Activated CD4-positive, alpha-beta T cell treated with anti-CD3 and anti-CD28 coated beads, Interleukin-10, Interleukin-2, amounts not matched to agents 100 ng/mL and 50 ng/mL, durations not matched to agents 16 hours and 8 hours (primary cell): ENCODE measurements around the gene KNTC1.
"Not testable (repeated sequence)": the region's sequence is repeated elsewhere in the genome, so short reads cannot be mapped to it uniquely, and the experiment has no call there.

Experiments
- DNase-seq: peaks from one replicate; pipeline ENCODE4 v3.0.0-alpha.2; 2020

KNTC1 gene, protein sequence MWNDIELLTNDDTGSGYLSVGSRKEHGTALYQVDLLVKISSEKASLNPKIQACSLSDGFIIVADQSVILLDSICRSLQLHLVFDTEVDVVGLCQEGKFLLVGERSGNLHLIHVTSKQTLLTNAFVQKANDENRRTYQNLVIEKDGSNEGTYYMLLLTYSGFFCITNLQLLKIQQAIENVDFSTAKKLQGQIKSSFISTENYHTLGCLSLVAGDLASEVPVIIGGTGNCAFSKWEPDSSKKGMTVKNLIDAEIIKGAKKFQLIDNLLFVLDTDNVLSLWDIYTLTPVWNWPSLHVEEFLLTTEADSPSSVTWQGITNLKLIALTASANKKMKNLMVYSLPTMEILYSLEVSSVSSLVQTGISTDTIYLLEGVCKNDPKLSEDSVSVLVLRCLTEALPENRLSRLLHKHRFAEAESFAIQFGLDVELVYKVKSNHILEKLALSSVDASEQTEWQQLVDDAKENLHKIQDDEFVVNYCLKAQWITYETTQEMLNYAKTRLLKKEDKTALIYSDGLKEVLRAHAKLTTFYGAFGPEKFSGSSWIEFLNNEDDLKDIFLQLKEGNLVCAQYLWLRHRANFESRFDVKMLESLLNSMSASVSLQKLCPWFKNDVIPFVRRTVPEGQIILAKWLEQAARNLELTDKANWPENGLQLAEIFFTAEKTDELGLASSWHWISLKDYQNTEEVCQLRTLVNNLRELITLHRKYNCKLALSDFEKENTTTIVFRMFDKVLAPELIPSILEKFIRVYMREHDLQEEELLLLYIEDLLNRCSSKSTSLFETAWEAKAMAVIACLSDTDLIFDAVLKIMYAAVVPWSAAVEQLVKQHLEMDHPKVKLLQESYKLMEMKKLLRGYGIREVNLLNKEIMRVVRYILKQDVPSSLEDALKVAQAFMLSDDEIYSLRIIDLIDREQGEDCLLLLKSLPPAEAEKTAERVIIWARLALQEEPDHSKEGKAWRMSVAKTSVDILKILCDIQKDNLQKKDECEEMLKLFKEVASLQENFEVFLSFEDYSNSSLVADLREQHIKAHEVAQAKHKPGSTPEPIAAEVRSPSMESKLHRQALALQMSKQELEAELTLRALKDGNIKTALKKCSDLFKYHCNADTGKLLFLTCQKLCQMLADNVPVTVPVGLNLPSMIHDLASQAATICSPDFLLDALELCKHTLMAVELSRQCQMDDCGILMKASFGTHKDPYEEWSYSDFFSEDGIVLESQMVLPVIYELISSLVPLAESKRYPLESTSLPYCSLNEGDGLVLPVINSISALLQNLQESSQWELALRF (N-terminal part only)

DNA sequence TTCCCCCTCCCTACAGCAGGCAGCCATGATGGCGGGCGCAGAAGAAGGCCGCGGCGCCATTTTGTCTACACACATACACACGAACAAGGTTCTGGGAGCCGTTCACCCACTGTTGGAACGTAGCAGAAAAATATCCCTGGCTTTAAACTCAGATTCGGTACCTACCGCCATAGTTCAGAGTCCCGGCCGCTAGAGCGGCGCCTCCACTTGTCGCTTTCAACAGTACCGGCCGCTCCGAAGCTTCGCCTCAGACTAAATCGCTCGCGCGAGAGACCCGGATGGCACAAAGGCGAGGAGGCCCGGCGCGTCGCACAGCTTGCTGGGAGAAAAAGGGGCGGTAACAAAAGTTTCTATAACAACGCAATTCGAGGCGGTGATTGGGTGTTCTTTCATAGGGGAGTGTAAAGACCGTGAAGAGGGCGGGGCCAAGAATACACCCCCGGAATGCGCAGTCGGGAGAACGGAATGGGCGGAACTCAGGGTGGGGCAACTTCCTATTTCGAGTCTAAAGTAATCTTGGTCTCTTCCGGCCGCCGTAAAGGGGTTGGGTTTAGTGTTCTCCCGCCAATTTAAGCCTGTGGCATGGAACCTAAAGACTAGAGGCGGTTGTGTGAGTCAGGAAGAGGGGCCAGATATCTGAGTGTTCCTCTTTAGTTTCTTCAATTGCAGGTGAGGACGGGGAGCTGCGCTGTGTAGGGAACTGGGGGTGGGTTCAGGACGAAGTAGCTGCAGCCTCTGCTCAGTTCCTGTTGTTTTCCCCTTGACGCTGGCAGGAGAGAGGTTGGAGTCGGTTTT is at the start of gene KNTC1, which contains the start of gene RSRC2:
KNTC1 (plus strand) TSS at position 567 of the 795 bp plus-strand sequence. CDS start 2,815 bp downstream, outside the sequence.
RSRC2 (minus strand) TSS at position 254 of the 795 bp plus-strand sequence; CDS start at position 171, 83 bp downstream.
- DNase-seq = peak; percentile 99

DNA sequence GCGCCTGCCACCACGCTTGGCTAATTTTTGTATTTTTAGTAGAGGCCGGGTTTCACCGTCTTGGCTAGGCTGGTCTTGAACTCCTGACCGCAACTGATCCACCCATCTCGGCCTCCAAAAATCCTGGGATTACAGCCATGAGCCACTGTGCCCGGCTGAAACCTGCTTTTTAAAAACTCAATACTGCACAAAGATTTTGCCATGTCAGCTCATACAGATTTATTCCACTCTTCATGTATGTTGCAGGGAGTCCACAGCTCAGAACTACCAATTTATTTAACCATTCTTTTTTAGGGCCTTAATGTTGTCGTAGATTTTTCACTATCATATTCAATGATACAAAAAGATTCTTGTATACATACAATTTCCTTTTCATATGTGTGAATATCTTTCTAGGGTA is 46.3 kb upstream of the KNTC1 start:
- DNase-seq = no peak

DNA sequence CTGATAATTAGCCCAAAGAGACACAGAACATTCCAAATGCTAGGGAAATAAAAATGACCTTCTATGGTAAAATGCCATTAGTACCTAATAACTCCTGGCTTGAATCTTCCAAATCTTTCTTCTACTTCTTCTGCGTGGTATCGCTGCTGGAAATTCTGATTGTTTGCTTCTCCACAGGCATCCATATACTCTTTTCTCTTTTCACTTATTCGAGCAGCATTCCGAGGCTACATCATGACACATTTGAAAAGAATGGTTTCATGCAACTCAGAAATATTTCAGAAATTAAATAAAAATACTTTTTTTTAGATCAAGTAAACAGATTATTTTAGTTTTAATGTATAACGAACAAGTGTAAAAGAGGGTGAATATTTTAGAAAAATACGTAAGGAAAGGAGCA is 45.2 kb upstream of the KNTC1 start:
- no peak for DNase-seq

DNA sequence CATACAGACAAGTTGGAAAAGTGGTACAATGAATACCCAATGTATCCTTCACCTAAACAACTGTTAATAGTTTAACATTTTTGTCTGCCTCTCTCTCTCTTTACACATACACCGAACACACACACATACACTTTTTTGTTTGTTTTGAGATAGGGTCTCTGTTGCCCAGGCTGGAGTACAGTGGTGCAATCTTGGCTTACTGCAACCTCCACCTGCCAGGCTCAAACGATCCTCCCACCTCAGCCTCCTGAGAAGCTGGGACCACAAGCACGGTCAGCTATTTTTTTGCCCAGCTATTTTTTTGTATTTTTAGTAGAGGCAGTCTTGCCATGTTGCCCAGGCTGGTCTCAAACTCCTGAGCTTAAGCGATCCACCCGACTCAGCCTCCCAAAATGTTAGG is 43.1 kb upstream of the KNTC1 start:
- no peak for DNase-seq

DNA sequence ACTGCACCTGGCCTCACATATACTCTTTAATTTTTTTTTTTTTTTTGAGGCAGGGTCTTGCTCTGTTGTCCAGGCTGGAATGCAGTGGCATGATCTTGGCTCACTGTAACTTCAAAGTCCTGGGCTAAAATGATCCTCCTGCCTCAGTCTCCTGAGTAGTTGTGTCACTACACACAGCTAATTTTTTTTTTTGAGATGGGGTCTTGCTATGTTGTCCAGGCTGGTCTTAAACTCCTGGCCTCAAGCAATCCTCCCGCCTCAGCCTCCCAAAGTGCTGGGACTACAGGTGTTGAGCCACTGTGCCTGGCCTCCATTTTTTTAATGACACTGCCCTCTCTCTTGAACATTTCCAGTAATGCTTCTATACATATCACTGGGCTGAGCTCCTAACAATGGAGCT is 42.7 kb upstream of the KNTC1 start:
- not testable (repeated sequence) for DNase-seq

DNA sequence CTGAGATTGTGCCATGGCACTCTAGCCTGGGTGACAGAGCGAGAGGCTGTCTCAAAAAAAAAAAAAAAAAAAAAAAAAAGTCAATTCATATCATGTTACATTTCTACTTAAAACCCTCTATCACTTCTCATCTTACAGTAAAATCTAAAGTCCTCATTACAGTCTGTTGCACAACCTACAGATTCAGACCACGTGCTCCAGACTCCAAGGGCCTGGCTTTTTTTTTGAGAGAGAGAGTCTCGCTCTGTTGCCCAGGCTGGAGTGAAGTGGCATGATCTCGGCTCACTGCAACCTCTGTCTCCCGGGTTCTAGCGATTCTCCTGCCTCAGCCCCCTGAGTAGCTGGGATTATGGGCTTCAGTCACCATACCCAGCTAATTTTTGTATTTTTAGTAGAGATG is 40.7 kb upstream of the KNTC1 start:
- DNase-seq = not testable (repeated sequence)

DNA sequence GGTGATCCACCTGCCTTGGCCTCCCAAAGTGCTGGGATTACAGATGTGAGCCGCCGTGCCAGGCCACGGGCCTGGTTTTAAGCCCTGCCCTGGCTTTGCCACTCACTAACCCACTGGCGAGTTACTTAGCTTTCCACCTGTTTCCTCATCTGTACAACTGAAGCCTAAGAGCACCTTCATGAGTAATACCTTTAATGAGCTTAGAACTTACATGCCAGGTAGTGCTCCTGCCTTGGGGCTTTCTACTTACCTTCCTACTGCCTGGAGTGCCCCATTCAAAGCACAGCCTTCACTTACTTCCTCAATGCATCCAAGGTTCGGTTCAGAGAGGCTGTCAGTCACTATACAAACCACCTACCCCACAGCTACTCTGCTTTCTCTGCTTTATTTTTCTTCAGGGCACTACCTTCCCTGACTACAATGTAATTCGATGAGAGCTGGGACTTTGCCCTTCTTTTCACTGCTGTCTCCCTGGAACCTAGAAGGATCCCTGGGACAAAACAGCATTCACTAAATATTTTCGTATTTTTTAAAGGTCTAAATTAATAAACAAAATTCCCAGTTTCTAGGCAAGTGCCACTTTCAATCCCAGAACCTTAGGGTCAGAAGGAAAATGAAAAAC is 40.1 kb upstream of the KNTC1 start:
- DNase-seq = no peak

DNA sequence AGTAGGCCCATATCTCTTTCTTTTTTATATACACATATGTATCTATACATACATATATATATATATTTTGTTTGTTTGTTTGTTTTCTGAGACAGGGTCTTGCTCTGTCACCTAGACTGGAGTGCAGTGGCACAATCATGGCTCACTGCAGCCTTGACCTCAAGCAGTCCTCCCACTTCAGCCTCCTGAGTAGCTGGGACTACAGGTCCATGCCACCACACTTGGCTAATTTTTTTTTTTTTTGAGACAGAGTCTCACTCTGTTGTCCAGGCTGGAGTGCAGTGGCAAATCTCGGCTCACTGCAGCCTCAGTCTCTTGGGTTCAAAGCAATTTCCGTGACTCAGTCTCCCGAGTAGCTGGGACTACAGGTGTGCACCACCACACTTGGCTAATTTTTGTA is 39.2 kb upstream of the KNTC1 start:
- not testable (repeated sequence) for DNase-seq

DNA sequence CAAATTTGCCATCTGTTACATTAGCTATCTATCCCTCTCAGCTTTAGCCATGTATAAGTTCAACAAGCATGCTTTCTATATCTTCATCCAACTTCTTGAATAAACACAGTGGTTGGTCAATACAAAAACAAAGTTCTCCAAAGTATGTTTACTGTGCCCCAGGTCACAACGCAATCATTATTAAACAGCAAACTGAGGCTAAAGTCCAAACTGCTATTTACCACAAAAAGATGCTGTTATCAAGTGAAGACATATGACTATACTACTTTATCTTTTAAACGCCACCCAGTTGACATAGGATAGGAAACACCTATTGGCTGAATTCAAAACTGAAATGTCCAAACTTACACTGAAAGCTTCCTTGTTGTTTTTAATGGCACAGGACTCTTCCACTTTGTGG is 38.0 kb upstream of the KNTC1 start:
- no peak for DNase-seq

DNA sequence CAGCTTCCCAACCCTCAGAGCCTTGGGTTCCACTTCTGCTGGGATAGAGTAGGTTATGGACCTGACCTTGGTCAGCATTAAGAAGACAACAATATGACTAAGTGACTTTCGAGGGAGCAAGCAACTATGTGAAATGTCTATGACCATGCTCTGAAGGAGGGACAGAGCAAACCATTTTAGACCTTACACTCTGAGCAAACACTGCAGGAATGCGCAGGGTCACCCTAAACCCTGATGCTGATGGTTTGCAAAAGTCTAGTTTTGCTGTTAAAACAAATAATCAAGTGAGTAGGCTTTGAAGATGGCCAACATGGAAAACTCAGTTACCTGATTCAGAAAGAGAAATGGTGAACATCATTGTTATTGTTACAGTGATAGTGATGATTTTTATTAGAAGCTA is 35.1 kb upstream of the KNTC1 start:
- no peak for DNase-seq

DNA sequence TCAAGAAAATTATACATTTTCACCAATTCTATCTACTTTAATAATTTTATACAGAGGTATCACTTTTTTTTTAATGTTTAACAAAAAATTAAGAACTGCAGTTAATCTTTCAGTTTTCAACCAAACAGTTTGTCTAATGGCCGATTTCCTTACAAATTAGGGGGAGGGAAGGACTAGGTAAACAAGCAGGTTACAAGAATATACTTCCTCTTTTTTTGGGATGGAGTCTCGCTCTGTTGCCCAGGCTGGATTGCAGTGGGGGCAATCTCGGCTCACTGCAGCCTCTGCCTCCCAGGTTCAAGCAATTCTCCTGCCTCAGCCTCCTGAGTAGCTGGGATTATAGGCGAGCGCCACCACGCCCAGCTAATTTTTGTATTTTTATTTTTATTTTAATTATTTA is 33.8 kb upstream of the KNTC1 start:
- not testable (repeated sequence) for DNase-seq

DNA sequence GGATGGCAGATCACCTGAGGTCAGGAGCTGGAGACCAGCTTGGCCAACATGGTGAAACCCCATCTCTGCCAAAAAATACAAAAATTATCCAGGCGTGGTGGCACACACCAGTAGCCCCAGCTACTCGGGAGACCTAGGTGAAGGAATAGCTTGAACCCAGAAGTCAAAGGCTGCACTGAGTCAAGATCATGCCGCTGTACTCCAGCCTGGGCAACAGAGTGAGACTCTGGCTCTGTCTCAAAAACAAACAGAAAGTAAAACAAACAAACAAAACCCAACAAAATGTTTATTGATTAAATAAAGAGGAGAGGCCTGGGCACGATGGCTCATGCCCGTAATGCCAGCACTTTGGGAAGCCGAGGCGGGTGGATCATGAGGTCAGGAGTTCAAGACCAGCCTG is 31.8 kb upstream of the KNTC1 start:
- DNase-seq = no peak

DNA sequence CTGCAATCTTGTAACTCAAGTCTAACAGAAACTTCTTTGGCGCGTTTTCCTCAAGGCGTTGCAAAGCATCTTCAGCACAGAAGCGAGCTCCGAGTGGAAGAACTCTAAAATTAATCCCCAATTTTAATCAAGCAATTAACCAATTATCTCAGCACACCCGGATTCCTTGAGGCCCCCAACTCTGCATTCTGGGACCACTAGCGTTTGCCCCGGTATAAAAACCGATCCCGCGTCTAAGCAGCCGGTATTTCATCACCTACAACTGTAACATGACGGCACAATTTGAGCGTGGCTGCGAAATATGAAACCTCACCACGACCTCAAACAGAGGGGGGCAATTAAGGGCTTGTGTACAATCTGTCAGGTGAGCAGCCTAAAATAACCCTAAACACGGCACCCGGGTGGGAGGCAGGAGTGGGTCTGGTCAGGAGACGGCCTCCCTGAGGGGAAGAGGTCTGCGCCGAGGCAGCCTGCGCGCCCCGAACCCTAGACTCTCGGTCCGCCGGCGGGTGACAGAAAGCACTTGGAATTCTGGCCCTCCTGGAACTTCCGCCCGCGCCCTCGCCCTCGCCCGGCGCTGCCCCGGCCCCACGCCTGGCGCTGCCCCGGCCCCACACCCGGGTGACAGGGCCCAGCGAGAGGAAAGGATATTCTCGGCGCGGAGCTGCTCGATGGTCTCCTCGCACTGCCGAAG is 26.9 kb upstream of the KNTC1 start:
- peak; percentile 57 for DNase-seq

DNA sequence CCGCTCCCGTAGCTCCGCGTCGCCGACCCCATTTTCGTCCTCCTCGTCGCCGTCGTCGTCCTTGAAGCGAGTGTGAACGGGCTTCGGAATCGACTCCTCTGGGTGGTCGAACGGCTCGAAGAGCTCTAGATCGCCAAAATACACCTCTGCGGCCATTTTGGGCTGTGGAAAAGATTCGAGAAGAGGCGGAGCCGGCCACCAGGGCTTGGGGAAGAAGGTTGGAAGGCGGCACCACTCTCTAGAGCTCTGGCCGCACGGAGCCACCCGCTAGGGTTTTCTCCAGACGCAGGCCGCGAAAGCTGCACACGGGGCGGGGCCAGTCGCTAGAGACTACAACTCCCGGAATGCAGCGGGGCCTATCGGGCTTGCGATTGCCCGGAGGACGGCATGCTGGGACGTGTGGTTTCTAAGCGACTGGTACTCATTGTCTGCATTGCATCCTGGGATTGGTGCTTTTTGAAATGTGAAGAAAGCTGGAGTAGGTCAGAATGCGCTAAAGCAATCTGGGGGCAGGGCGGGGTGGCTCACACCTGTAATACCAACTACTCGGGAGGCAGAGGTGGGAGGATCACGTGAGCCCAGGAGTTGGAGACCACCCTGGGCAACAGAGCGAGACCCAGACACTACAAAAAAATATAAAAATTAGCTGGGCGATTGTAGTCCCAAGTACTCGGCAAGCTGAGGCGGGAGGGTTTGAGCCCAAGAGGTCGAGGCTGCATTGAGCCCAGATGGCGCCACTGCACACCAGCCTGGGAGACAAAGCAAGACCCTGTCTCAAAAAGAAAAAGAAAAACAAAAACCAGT is 26.2 kb upstream of the KNTC1 start, which contains the start of gene ZCCHC8:
ZCCHC8 (minus strand) TSS at position 248 of the 804 bp plus-strand sequence; CDS start at position 156, 92 bp downstream.
- DNase-seq = peak; percentile 99

DNA sequence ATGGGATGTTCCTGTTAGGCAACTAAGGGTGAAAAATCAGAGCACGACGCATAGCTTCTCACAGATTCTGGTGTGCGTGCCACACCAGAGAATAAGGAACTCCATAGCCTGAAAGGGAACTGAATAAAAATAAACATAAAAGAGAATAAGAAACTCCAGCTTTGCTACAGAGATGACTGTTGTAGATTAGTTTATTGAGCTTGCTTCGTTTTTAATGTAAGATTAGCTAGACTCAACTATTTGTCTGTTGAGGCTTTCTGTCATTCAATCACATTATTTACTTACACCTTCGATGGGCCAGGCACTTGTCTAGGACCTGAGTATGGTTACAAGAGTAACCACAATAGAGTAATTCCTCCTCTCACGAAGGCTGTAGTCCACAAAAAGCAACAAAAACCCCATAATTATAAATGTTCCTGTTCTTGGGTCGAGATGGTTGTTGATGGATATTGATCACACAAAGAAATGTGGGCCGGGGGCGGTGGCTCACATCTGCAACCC is 25.5 kb upstream of the KNTC1 start:
- no peak for DNase-seq

DNA sequence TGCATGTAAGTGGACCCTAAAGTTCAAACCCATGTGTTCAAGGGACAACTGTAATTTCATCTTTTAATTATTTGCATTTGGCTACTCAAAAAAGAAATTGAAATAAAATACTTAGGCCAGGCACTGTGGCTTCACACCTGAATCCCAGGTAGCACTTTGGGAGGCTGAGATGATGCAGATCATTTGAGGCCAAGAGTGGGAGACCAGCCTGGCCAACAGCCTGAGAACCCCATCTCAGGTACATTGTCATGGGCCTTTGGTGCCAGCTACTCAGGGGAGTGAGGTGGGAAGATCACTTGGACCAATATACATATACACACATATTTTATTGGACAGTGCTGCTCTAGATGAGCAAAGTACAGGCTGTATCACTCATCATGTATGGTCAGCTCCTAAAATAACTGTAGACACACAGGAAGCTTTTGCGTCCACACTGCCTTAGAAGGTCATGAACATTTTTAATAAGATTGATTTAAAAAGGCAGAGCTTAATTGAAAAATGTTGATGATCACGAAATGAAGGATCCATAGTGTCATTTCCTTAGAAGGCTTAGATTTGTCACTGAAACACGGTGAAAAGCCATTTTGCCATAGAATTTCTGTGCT is 23.8 kb upstream of the KNTC1 start:
- peak; percentile 13 for DNase-seq

DNA sequence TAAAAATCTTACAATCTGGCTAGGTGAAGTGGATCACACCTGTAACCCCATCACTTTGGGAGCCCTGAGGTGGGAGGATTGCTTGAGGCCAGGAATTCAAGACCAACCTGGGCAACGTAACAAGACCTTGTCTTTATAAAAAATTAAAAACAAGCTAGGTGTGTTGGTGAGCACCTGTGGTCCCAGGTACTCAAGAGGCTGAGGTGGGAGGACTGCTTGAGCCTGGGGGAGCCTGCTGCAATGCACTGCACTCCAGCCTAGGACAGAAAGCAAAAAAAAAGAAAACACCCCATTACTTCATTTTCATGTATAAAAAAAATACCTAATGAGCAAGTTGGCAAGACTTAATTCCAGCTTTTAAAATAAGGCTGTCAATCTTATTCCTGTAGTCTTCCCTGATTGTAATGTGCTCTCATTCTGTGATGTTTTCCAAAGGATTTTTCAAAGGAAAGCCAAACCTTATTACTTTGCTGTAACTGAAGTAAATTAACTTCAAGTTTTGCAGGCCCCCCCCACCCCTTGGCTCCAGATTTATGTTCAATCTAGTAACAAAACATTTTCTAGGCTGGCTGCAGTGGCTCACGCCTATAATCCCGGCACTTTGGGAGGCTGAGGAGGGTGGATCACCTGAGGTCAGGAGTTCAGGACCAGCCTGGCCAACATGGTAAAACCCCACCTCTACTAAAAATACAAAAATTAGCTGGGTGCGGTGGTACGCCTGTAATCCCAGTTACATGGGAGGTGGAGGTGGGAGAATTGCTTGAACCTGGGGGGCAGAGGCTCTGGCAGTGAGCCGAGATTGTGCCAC is 23.1 kb upstream of the KNTC1 start:
- no peak for DNase-seq

DNA sequence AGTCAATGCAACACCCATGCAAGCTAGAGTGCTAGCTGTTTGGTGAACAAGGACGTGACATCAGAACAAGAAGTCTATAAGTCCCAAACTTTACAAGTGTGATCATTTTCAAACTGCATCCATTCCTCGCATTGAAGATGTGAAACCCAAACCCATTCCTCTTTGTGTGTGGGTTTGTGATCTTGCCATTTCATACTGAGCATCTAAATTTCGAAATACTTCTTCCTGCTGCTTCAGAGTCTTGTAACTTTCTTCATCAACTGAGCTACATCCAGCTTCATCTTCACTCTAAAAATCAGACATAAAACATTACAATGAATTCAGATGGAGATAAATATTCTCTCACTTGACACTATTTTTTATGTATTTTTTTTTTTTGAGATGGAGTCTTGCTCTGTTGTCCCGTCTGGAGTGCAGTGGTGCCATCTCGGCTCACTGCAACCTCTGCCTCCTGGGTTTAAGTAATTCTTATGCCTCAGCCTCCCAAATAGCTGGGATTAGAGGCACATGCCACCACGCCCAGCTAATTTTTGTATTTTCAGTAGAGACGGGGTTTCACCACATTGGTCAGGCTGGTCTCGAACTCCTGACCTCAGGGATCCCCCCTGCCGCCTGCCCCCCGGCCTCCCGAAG is 21.5 kb upstream of the KNTC1 start:
- no peak for DNase-seq
